ENCODE results near the gene AVEN.
"Not testable (repeated sequence)": the region's sequence is repeated elsewhere in the genome, so short reads cannot be mapped to it uniquely, and the experiment has no call there.

The AVEN gene

DNA sequence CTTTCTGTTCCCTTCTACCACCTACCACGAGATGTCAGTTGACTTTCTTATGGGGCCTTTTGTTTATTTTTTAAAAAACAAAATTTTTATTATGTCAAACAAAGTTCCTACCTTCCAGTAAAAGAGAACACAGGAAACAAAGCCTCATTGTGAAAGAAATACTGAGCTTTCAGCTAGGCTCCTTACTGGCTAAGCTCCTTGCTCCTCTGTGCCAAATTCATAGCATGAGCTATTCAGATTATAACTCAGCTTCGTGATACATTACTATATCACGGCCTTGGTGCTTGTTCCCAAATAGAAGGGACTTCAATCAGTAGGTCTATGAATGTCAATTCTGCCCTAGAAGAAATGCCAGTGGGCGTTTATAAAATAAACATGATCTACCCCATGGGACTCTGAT is 216.5 kb downstream of the AVEN start:
- Histone ChIP-seq H3K9me3 (ENCODE audit: control insufficient read depth, insufficient read depth, low read length) (no peaks in the 10 kb centered on the region), H3K79me2 (ENCODE audit: control insufficient read depth, low read length) (no peaks in the 10 kb centered on the region), H3K36me3 (ENCODE audit: control insufficient read depth, low read length) (no peaks in the 10 kb centered on the region), H3K9me2 (replicated peaks; ENCODE audit: control insufficient read depth, low read length) (no peaks in the 10 kb centered on the region), H3K27ac (ENCODE audit: low read depth, low read length) (no peak overlapping the region), H3K27me3 (ENCODE audit: control insufficient read depth, low read length) (0 out of 2 replicates have a peak, but pooled peaks cover 3% of the 10 kb centered on the region), H4K20me1 (ENCODE audit: control insufficient read depth, insufficient read depth, low read depth, low read length) (no peaks in the 10 kb centered on the region), H3K4me1 (ENCODE audit: control insufficient read depth, low read length) (no peaks in the 10 kb centered on the region), H3K4me2 (ENCODE audit: low read length) (no peak overlapping the region), H3K4me3 (ENCODE audit: low read length) (no peak overlapping the region), H3F3A (ENCODE audit: control insufficient read depth, insufficient read depth) (no peaks in the 10 kb centered on the region)
- TF ChIP-seq EZH2phosphoT487 (IDR thresholded peaks at IDR 0.05; ENCODE audit: borderline replicate concordance, low read length), result no peak
- TF ChIP-seq, protein P1, sequence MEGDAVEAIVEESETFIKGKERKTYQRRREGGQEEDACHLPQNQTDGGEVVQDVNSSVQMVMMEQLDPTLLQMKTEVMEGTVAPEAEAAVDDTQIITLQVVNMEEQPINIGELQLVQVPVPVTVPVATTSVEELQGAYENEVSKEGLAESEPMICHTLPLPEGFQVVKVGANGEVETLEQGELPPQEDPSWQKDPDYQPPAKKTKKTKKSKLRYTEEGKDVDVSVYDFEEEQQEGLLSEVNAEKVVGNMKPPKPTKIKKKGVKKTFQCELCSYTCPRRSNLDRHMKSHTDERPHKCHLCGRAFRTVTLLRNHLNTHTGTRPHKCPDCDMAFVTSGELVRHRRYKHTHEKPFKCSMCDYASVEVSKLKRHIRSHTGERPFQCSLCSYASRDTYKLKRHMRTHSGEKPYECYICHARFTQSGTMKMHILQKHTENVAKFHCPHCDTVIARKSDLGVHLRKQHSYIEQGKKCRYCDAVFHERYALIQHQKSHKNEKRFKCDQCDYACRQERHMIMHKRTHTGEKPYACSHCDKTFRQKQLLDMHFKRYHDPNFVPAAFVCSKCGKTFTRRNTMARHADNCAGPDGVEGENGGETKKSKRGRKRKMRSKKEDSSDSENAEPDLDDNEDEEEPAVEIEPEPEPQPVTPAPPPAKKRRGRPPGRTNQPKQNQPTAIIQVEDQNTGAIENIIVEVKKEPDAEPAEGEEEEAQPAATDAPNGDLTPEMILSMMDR (IDR thresholded peaks at IDR 0.05; ENCODE audit: low read depth, low read length, poor library complexity, severe bottlenecking), result no peak

DNA sequence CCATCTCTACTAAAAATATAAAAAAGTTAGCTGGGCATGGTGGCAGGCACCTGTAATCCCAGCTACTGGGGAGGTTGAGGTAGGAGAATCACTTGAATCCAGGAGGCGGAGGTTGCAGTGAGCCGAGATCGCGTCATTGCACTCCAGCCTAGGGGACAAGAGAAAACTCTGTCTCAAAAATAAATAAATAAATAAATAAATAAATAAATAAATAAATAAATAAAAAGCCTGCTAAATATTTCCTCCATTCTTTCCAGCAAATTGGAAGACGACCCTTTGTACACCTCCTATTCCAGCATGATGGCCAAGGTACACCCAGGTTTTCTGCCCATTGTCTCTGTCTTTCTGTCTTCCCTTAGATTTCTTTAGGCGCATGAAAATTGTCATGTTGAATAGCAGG is 219.5 kb downstream of the AVEN start:
- H3F3A ChIP-seq (ENCODE audit: control insufficient read depth, insufficient read depth); H3K36me3 ChIP-seq (ENCODE audit: control insufficient read depth, low read length); H3K9me2 ChIP-seq (replicated peaks; ENCODE audit: control insufficient read depth, low read length); H3K27me3 ChIP-seq (ENCODE audit: control insufficient read depth, low read length); H3K27ac ChIP-seq (ENCODE audit: low read depth, low read length); H3K4me3 ChIP-seq (ENCODE audit: low read length); H3K4me2 ChIP-seq (ENCODE audit: low read length); H3K4me1 ChIP-seq (ENCODE audit: control insufficient read depth, low read length); H4K20me1 ChIP-seq (ENCODE audit: control insufficient read depth, insufficient read depth, low read depth, low read length); H3K9me3 ChIP-seq (ENCODE audit: control insufficient read depth, insufficient read depth, low read length); H3K79me2 ChIP-seq (ENCODE audit: control insufficient read depth, low read length): not testable (repeated sequence)
